Stimulated activated CD4-positive, alpha-beta T cell treated with anti-CD3 and anti-CD28 coated beads, Interleukin-1b, Interleukin-23, amount 100 ng/mL, for 48 hours (primary cell): ENCODE results near the gene IQCF5.
"Not testable (repeated sequence)": the region's sequence is repeated elsewhere in the genome, so short reads cannot be mapped to it uniquely, and the experiment has no call there.

Source experiments
- DNase-seq: peaks from one replicate; pipeline ENCODE4 v3.0.0-alpha.2; 2020

IQCF5 gene

GRCh38 chr3:51862886-51863285, 12.5 kb downstream of the IQCF5 start:
- no peak for DNase-seq

- DNase-seq: no peak
Measured at GRCh38 chr3:51860703-51861665, 14.4 kb downstream of the IQCF5 start, which contains the start of gene IQCF2. TSS of gene IQCF2 (plus strand) at chr3:51861615. CDS start at chr3:51861667, 52 bp downstream.

- DNase-seq: not testable (repeated sequence)
Measured at GRCh38 chr3:51855411-51855810, 20.0 kb downstream of the IQCF5 start.

- DNase-seq: no peak
Measured at GRCh38 chr3:51845129-51845528, 30.3 kb downstream of the IQCF5 start.

- no peak for DNase-seq
Measured at GRCh38 chr3:51836606-51837005, 38.8 kb downstream of the IQCF5 start.

GRCh38 chr3:51830836-51831385, 44.5 kb downstream of the IQCF5 start:
- DNase-seq: no peak

- no peak for DNase-seq
Measured at GRCh38 chr3:51830345-51830744, 45.1 kb downstream of the IQCF5 start.

GRCh38 chr3:51828297-51828696, 47.1 kb downstream of the IQCF5 start:
- DNase-seq: no peak
